Inflammatory macrophage treated with lipopolysaccharide for 4 hours (primary cell): Measurements from ENCODE around the gene GRAMD4.

Experiments used
- DNase-seq: peaks from one replicate; pipeline ENCODE4 v3.0.0-alpha.2; 2020

The GRAMD4 gene

GRCh38 chr22:46659059-46659790 lies 39.0 kb downstream of the GRAMD4 start:
- no peak for DNase-seq

DNA sequence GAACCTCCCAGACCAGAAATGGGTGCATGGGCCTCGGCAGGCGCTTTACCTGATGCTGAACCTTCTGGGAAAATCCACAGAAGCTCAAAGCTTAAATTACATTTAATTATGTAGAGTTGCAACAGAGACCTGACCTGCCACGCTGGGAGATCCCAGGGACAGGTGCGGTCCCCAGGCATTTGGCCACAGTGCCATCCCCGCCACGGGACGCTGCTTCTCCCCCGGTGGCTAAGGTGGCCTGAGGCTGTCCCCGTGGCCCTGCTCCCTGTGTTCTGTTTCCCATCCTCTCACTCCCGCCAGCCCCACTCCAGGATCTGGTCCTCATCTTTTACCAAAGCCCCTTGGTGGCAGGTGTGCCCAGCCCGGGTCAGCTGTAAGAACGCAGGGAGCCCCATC lies 39.6 kb downstream of the GRAMD4 start:
- DNase-seq = no peak

DNA sequence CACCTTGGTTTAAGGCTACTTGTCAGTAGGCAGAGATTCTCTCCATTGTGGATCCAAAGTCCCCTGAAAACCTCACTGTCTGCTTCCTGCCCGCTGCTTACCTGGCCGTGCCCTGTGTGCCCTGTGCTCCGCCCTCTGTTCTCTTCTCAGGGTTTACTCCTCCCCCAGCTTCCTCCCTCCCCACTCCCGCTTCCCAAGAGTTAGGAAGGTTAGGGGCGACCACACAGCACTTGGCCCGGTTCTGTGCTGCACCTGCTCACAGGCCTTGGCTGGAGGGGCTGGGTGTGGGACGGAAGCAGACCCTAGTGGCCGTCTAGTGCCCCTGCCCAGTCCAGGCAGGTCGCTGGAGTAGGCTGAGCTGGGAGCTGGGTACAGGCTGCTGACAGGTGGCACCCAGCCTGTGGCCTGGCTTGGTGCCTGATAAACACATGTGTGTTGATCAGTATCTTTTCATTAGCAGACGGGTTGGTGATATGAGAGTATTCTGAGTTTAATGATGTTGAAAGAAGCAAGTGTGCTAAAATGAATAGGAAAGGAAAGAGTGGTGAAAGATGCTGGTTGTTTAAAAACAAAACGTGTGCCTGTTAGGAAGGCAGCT lies 40.5 kb downstream of the GRAMD4 start:
- no peak for DNase-seq

DNA sequence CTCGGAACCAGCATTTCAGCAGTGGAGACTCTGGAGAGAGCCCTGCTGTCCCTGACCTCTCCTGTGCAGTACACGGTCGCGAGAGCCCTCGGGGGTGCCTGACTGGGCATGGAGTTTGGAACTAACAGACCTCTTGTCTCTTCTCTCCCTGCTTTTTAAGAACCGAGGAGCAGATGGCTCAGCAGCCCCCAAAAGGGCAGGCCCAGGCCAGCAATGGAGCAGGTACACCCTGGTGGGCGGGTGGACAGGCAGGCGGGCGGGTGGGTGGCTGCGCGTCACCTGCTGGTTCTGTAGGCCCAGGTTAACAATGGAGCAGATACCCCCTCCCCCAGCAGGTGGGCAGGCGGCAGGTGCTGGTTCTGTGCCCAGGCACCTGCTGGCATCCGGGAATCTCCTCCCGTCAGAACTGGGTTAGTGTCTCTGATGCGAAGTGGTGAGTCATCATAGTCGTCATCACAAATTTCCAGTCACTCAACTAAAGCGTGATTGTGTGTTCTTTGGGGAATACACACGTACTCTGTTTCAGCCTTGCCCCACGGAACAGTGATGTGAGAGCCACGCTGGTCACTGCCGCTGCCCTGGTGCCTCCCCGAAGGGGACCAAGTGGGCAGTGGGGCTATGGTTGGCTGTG lies 41.1 kb downstream of the GRAMD4 start:
- DNase-seq = no peak

- no peak for DNase-seq
Observed at GRCh38 chr22:46662226-46662625, 42.0 kb downstream of the GRAMD4 start.

- DNase-seq = no peak
Observed at GRCh38 chr22:46663001-46663400, 42.8 kb downstream of the GRAMD4 start.

GRCh38 chr22:46663436-46664100 lies 43.4 kb downstream of the GRAMD4 start:
- no peak for DNase-seq

DNA sequence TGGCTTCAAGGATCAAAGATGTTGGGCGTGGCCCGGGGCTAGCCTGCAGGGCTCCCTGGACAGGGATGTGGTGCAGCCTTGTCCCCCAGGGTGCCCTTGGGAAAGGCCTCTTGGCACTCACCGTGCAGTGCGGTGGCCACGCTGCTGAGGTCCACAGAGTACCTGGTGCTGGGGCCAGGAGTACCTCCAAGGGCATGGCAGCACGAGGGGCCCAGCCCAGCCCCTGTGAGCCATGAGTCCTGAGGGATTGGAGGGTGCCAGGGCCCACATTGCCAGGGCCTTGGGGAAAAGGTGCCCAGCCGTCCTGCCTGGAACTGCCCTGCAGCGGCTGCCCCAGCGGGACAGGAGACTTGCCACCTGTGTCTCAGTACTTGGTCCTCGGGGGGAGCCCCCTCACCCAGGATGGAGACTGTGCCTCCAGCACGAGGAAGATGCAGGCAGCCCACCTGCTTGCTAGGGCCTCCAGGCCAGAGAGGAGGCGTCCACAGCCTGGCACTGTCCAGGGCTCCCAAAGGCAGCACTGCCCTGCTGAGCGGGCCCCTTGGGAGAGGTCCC lies 44.2 kb downstream of the GRAMD4 start:
- DNase-seq = no peak

DNA sequence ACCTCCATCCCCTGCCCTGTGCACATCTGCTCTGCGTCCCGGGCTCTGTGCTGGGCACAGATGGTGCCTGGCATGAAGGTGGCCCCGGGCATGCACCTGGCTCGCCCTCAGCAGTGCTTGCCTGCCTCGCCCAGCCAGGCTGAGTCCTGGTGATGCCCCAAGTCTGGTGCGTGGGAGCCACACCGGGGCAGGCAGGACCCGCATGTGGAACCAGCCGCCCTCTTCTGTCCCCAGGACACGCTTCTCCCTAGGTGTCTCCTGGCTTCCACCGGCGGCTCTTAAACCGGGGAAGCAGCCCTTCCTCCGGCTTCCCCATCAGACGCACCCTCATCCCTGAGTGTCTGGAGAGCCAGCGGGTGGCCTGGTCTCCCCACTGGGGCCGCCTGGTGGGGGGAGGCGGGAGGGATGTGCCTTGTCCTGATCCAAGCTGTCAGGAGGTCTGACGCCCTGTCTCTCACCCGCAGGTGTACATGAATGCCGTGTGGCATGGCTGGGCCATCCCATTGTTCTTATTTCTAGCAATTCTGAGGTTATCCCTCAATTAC lies 45.0 kb downstream of the GRAMD4 start:
- DNase-seq = no peak

DNA sequence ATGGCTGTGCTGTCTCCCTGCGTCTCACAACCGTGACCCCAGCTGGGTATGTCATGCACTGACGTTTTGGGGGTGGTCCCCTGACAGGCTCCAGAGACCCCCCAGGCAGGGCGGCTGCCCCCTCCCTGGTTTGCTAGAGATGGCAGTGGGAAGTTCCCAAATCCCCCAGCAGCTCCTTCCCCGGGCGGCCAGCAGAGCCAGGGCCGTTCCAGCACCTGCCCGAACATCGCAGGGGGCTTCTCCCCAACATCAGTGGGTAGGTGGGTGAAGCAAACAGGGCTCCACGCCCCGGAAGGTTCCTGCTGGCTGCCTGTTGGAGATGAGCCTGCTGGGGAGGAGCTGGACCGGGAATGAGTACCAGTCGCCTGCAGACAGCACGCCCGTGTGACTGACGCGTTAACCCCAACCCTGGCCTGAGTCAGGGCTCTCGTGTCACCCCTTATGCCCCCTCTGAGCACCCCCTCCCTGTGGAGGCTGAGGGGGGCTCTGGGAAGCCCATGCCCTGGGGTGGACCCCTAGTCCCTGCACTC lies 45.6 kb downstream of the GRAMD4 start:
- DNase-seq = no peak

DNA sequence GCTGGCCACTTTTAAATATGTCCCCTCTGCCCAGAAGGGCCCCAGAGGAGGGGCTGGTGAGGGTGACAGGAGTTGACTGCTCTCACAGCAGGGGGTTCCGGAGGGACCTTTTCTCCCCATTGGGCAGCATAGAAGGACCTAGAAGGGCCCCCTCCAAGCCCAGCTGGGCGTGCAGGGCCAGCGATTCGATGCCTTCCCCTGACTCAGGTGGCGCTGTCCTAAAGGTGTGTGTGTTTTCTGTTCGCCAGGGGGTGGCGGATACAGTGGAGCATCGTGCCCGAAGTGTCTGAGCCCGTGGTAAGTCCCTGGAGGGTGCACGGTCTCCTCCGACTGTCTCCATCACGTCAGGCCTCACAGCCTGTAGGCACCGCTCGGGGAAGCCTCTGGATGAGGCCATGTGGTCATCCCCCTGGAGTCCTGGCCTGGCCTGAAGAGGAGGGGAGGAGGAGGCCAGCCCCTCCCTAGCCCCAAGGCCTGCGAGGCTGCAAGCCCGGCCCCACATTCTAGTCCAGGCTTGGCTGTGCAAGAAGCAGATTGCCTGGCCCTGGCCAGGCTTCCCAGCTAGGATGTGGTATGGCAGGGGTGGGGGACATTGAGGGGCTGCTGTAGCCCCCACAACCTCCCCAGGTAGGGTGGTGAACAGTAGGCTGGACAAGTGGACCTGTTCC lies 46.5 kb downstream of the GRAMD4 start:
- no peak for DNase-seq

GRCh38 chr22:46667245-46667623 lies 47.0 kb downstream of the GRAMD4 start:
- no peak for DNase-seq

DNA sequence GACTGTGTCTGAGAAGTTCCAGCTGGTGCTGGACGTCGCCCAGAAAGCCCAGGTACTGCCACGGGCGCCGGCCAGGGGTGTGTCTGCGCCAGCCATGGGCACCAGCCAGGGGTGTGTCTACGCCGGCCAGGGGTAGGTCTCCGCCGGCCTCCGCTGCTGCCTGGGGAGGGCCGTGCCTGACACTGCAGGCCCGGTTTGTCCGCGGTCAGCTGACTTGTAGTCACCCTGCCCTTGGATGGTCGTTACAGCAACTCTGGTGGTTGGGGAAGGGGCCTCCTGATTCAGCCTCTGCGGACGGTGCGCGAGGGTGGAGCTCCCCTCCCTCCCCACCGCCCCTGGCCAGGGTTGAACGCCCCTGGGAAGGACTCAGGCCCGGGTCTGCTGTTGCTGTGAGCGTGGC lies 47.9 kb downstream of the GRAMD4 start:
- DNase-seq = no peak

DNA sequence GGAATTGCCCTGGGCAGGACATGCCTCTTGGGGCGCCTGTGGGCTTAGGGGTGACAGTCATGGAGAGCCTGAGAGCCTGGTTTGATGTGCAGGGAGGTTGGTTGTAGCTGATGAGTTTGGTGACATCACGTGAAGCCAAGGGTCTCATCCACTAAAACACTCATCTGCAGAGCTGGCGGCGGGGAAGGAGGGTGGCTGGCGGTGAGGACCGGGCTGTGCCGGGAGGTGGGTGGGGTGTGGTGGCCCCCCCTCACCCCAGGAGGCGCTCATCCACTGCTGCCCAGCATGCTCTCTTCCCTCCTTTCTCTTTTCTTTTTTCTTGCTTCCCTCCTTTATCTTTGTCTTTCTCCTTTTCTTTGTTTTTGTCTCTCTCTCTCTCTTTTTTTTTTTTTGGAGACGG lies 49.0 kb downstream of the GRAMD4 start:
- no peak for DNase-seq

DNA sequence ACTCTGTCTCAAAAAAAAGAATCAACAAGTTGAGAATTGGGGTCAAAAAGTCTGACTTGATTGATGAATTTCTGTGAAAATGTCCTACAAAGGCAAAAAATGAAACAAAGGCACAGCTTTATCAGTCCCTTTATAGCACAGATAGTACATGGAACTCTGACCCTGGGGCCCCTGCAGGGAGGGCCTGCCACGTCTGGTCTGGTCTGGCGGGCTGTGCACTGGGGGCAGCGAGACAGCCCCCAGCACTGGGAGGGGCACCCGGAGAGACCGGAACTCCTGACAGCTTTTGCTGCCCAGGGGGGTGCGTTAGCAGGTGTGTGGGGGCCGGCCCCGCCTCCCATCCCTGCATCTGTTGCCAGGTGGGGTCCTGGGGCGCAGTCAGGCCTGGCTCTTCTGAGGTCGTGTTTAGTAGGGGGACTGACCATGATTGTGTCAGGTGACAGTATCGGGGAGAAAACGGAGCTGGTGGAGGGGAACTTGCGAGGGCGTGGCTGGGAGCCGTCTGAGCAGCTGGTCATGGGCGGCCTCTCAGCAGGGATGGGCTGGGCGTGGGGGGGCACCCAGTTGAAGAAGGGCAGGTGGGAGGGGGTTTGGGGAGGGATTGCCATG lies 51.7 kb downstream of the GRAMD4 start:
- no peak for DNase-seq

- DNase-seq = no peak
Observed at GRCh38 chr22:46672731-46673130, 52.5 kb downstream of the GRAMD4 start.

DNA sequence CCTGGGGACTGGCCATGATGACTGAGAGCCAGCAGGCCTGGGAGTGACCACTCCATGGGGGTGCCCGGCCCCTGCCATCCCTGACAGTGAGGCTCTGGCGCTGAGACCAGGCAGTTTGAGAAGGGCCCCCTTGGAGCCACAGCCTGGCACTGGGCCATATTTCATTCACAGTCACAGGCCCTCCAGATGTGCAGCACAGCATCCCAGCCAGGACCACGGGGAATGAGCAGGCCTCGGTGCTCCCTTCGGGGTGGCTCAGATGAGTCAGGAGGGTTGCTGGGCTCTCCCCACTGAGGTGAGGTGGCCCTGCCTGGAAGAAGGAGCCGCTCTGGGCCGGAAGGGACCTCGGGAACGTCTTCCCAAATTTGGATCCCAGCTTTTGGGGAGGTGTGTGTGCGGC lies 53.0 kb downstream of the GRAMD4 start:
- DNase-seq = no peak

DNA sequence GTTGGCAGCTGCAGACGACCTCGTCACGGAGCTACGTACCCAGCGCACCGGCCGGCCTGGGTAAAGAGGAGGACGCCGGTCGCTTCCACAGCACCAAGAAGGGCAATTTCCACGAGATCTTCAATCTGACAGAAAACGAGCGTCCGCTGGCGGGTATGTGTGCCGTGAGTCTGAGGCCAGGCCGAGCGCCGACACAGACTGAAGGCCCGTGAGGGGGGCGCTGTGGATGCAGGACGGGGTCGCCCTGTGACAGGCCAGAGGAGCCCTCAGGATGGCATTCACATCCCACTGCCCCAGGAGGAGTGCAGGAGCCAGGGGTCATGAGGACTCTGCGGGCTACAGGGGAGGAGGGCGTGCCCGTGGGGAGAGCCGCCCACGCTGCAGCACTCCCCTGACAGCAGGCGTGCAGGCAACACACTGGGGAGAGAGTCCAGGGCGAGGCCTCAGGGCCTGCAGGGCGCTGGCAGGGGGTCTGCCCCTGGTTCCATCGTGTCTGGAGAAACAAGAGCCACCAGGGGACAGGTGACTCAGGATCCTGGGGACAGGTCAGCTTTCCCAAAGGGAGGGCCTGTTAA lies 53.6 kb downstream of the GRAMD4 start:
- DNase-seq = no peak

DNA sequence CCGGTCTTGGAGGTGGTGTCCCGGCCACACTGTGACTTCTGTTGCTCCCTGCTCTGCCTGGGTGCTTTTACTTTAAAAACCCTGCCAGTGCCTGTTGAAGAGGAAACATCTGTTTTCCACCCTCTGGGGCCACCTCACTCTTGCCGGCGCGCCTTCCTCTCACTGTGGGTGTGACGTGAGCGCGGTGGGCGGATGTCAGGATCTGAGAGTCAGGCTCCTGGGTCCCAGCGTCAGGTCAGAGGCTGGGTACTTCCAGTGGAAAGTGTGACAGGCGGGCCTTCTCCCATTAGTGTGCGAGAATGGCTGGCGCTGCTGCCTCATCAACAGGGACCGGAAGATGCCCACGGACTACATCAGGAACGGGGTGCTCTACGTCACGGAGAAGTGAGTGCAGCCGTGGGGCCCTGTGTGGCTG lies 54.2 kb downstream of the GRAMD4 start:
- DNase-seq = peak; percentile 66

DNA sequence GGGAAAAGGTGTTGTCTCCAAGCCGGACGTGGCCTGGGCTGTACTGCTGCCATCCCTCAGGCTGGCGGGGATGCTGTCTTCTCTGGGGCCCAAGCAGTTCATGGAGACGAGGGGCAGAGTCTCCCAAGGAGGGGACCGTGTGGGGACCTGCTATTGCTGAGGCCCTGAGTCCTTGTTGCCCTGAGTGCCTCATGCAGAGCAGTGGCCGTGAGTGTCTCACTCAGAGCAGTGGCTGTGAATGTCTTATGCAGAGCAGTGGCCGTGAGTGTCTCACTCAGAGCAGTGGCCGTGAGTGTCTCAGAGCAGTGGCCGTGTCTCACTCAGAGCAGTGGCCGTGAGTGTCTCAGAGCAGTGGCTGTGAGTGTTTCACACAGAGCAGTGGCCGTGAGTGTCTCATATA lies 54.7 kb downstream of the GRAMD4 start:
- no peak for DNase-seq

- DNase-seq = no peak
Observed at GRCh38 chr22:46675479-46675878, 55.3 kb downstream of the GRAMD4 start.

DNA sequence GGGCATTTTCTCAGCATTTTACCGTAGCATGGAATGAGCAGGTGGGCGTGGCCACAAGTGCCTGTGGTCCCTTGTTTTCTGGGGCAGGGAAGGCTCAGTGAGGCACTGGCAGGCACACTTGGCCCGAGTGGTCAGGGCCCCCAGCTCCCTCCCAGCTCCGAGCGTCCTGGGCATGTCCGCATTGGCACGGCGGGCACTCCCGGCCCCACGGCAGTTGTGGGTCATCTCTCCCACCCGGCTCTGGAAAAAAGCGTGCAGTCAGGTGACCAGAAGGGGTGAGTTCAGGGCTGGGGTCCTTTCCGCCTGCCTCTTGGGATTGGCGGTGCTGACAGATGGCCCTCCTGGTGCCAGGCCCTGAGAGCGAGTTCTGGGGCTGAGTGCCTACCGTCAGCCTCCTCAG lies 55.8 kb downstream of the GRAMD4 start:
- DNase-seq = no peak
